Dedifferentiated amniotic fluid mesenchymal stem cell (primary cell): ENCODE measurements around the gene C6orf15.
A peak's percentile ranks its signal among the peaks of the same experiment; 100 is the strongest.

Experiments
- DNase-seq: peaks from one replicate; pipeline ENCODE4 v3.0.0-alpha.2; 2016; ENCODE audit errors: extremely low spot score

C6orf15 gene

GRCh38 chr6:31112478-31112877, at the start of gene C6orf15:
Gene C6orf15, minus strand, starts transcription at chr6:31112575. Its CDS starts 20 bp downstream, at chr6:31112555.
- no peak for DNase-seq

- no peak for DNase-seq
These were observed 49.1 kb upstream of the C6orf15 start for GRCh38 chr6:31161216-31162126.

GRCh38 chr6:31158863-31159855, 46.8 kb upstream of the C6orf15 start:
- no peak for DNase-seq

- peak; percentile 100 for DNase-seq
These were observed 45.9 kb upstream of the C6orf15 start, which contains the start of gene TCF19 for GRCh38 chr6:31158140-31158862. Gene TCF19, plus strand, starts transcription at chr6:31158589. Its CDS starts 881 bp downstream, at chr6:31159470.

- DNase-seq = no peak
These were observed 45.3 kb upstream of the C6orf15 start, which contains the start of gene CCHCR1 for GRCh38 chr6:31157513-31158139. Gene CCHCR1, minus strand, starts transcription at chr6:31157802. Its CDS starts 202 bp downstream, at chr6:31157600.

GRCh38 chr6:31156641-31157040, 44.3 kb upstream of the C6orf15 start:
- DNase-seq = no peak

GRCh38 chr6:31154436-31154835, 42.1 kb upstream of the C6orf15 start:
- DNase-seq = no peak

GRCh38 chr6:31152781-31153180, 40.4 kb upstream of the C6orf15 start:
- no peak for DNase-seq

GRCh38 chr6:31149827-31150447, 37.6 kb upstream of the C6orf15 start:
- DNase-seq = no peak

GRCh38 chr6:31145386-31145785, 33.0 kb upstream of the C6orf15 start:
- DNase-seq = no peak

- no peak for DNase-seq
These were observed 32.6 kb upstream of the C6orf15 start for GRCh38 chr6:31144970-31145340.

GRCh38 chr6:31144296-31144969, 32.1 kb upstream of the C6orf15 start:
- no peak for DNase-seq

- DNase-seq = peak; percentile 22
These were observed 30.8 kb upstream of the C6orf15 start for GRCh38 chr6:31143148-31143547.

GRCh38 chr6:31142361-31142761, 30.0 kb upstream of the C6orf15 start:
- DNase-seq = no peak

- DNase-seq = no peak
These were observed 28.3 kb upstream of the C6orf15 start for GRCh38 chr6:31140643-31141042.

- DNase-seq = no peak
These were observed 27.2 kb upstream of the C6orf15 start for GRCh38 chr6:31139599-31139998.

- no peak for DNase-seq
These were observed 26.6 kb upstream of the C6orf15 start, which contains the start of gene PSORS1C2 for GRCh38 chr6:31138982-31139381. Gene PSORS1C2, minus strand, starts transcription at chr6:31139066. Its CDS starts 40 bp downstream, at chr6:31139026.

- DNase-seq = no peak
These were observed 23.3 kb upstream of the C6orf15 start for GRCh38 chr6:31135710-31136109.

- DNase-seq = no peak
These were observed 20.4 kb upstream of the C6orf15 start for GRCh38 chr6:31132806-31133205.

- no peak for DNase-seq
These were observed 19.2 kb upstream of the C6orf15 start for GRCh38 chr6:31131595-31131994.
